Measurements from ENCODE around the gene LRFN2. TPM values are rescaled to one million over a fixed set of nuclear protein-coding genes. Genes with fewer than 3 reads are reported as not detected.

The LRFN2 gene
- polyA plus RNA-seq, 3 donors: not detected

DNA sequence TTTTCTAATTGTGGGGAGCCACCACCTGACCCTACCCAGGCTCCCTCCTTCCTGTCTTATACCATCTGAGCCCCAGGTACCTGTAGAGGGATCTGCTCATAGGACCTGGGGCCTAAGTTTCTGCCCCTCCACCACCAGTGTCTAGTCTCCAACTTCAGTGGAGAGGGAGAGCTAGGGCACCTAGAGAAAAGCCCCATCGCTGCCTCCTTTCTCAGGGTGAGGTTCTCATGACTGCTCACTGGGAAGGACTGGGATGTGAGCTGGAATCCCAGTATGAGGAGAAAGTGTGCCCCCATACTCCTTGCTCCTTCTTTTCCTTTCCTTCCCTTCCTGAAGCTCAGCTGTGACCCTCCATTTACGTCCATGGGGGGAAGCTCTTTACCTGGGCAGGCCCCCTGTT lies 231.6 kb downstream of the LRFN2 start:
- H3K27me3 ChIP-seq (ENCODE audit: control insufficient read depth in 2 of 2, insufficient read depth in 2 of 2, low read length in 2 of 2): no peaks in the 10 kb centered on the region
- no peak overlapping the region for H3K4me3 ChIP-seq (replicated peaks in 1 of 3; ENCODE audit: low read depth in 2 of 3, low read length in 3 of 3)
- Mint-ChIP-seq H3K4me3 (no peak overlapping the region), H3K4me1 (no peaks in the 10 kb centered on the region), H3K36me3 (no peaks in the 10 kb centered on the region), H3K9me3 (peaks cover 0 to 3% (median 1%) of the 10 kb centered on the region in 7 donors), H3K27me3 (ENCODE audit: low read depth in 3 of 3) (peaks cover 0 to 5% (median 1%) of the 10 kb centered on the region in 3 donors), H3K27ac (no peak overlapping the region)
- no peaks in the 10 kb centered on the region for H3K9me3 ChIP-seq (replicated peaks in 1 of 2; ENCODE audit: control insufficient read depth in 1 of 2, insufficient read depth in 1 of 2, low read length in 2 of 2)
- no peaks in the 10 kb centered on the region for H3K36me3 ChIP-seq (replicated peaks in 1 of 2; ENCODE audit: control insufficient read depth in 1 of 2, insufficient read depth in 2 of 2, low read length in 2 of 2)
- no peak overlapping the region for H3K4me2 ChIP-seq (replicated peaks; ENCODE audit: extremely low read depth, low read length, poor library complexity, severe bottlenecking)
- H3K27ac ChIP-seq (ENCODE audit: low read depth in 1 of 2, low read length in 2 of 2): no peak overlapping the region
- H3K79me2 ChIP-seq (ENCODE audit: insufficient read depth, low read length): no peaks in the 10 kb centered on the region
- intact Hi-C loops (cut with micrococcal nuclease): no loop called here
- no peak overlapping the region for H3K9ac ChIP-seq (ENCODE audit: insufficient read depth, low read length, poor library complexity, severe bottlenecking)
- no peak for DNase-seq
- TF ChIP-seq, protein P1, sequence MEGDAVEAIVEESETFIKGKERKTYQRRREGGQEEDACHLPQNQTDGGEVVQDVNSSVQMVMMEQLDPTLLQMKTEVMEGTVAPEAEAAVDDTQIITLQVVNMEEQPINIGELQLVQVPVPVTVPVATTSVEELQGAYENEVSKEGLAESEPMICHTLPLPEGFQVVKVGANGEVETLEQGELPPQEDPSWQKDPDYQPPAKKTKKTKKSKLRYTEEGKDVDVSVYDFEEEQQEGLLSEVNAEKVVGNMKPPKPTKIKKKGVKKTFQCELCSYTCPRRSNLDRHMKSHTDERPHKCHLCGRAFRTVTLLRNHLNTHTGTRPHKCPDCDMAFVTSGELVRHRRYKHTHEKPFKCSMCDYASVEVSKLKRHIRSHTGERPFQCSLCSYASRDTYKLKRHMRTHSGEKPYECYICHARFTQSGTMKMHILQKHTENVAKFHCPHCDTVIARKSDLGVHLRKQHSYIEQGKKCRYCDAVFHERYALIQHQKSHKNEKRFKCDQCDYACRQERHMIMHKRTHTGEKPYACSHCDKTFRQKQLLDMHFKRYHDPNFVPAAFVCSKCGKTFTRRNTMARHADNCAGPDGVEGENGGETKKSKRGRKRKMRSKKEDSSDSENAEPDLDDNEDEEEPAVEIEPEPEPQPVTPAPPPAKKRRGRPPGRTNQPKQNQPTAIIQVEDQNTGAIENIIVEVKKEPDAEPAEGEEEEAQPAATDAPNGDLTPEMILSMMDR (IDR thresholded peaks at IDR 0.05): no peak
- no peaks in the 10 kb centered on the region for H3K4me1 ChIP-seq (ENCODE audit: control insufficient read depth in 1 of 2, insufficient read depth in 2 of 2, low read length in 2 of 2)
- no peak overlapping the region for H2AFZ ChIP-seq (ENCODE audit: insufficient read depth, low read depth, low read length, poor library complexity, severe bottlenecking)
- no peaks in the 10 kb centered on the region for H4K20me1 ChIP-seq (ENCODE audit: insufficient read depth, low read length)
- no CpG with 5 or more reads among the region's 2 CpGs for WGBS (ENCODE audit: insufficient coverage)

DNA sequence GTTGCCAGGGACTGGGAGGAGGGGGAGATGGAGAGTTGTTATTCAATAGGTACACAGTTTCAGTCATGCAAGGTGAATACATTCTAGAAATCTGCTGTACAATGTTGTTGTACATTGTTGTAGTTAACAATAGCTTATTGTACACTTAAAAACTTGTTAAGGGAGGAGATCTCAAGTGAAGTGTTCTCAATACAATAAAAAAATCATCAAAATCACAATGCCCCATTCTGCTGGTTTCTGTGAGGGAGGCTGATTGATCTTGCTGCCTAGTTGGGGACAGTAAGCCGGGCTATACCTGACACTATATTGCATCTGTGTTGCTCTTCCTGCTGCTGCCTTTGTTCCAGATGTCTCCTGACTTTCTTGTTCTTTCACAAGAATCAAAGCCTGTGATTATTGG lies 232.1 kb downstream of the LRFN2 start:
- no peaks in the 10 kb centered on the region for H3K36me3 Mint-ChIP-seq
- Histone ChIP-seq H3K27me3 (ENCODE audit: control insufficient read depth in 2 of 2, insufficient read depth in 2 of 2, low read length in 2 of 2) (no peaks in the 10 kb centered on the region), H3K9me3 (replicated peaks in 1 of 2; ENCODE audit: control insufficient read depth in 1 of 2, insufficient read depth in 1 of 2, low read length in 2 of 2) (no peaks in the 10 kb centered on the region), H3K4me3 (replicated peaks in 1 of 3; ENCODE audit: low read depth in 2 of 3, low read length in 3 of 3) (no peak overlapping the region), H3K36me3 (replicated peaks in 1 of 2; ENCODE audit: control insufficient read depth in 1 of 2, insufficient read depth in 2 of 2, low read length in 2 of 2) (no peaks in the 10 kb centered on the region), H3K27ac (ENCODE audit: low read depth in 1 of 2, low read length in 2 of 2) (no peak overlapping the region), H3K4me2 (replicated peaks; ENCODE audit: extremely low read depth, low read length, poor library complexity, severe bottlenecking) (no peak overlapping the region), H4K20me1 (ENCODE audit: insufficient read depth, low read length) (no peaks in the 10 kb centered on the region), H2AFZ (ENCODE audit: insufficient read depth, low read depth, low read length, poor library complexity, severe bottlenecking) (no peak overlapping the region), H3K9ac (ENCODE audit: insufficient read depth, low read length, poor library complexity, severe bottlenecking) (no peak overlapping the region), H3K4me1 (ENCODE audit: control insufficient read depth in 1 of 2, insufficient read depth in 2 of 2, low read length in 2 of 2) (no peaks in the 10 kb centered on the region), H3K79me2 (ENCODE audit: insufficient read depth, low read length) (no peaks in the 10 kb centered on the region)
- intact Hi-C loops (cut with micrococcal nuclease): no loop called here
- DNase-seq: no peak
- 80% methylated on average over 1 of the region's 1 CpG for WGBS (ENCODE audit: insufficient coverage)
- H3K4me3 Mint-ChIP-seq: no peak overlapping the region
- no peaks in the 10 kb centered on the region for H3K4me1 Mint-ChIP-seq
- no peak overlapping the region for H3K27ac Mint-ChIP-seq
- peaks cover 0 to 5% (median 0%) of the 10 kb centered on the region in 3 donors for H3K27me3 Mint-ChIP-seq (ENCODE audit: low read depth in 3 of 3)
- TF ChIP-seq, protein P1 (IDR thresholded peaks at IDR 0.05): no peak
- peaks cover 0 to 2% (median 1%) of the 10 kb centered on the region in 7 donors for H3K9me3 Mint-ChIP-seq

All from CD14-positive monocyte (primary cell).